Measurements from ENCODE around the gene PLA2R1.

- TF ChIP-seq, protein P1, sequence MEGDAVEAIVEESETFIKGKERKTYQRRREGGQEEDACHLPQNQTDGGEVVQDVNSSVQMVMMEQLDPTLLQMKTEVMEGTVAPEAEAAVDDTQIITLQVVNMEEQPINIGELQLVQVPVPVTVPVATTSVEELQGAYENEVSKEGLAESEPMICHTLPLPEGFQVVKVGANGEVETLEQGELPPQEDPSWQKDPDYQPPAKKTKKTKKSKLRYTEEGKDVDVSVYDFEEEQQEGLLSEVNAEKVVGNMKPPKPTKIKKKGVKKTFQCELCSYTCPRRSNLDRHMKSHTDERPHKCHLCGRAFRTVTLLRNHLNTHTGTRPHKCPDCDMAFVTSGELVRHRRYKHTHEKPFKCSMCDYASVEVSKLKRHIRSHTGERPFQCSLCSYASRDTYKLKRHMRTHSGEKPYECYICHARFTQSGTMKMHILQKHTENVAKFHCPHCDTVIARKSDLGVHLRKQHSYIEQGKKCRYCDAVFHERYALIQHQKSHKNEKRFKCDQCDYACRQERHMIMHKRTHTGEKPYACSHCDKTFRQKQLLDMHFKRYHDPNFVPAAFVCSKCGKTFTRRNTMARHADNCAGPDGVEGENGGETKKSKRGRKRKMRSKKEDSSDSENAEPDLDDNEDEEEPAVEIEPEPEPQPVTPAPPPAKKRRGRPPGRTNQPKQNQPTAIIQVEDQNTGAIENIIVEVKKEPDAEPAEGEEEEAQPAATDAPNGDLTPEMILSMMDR (IDR thresholded peaks at IDR 0.05): no peak
- peak in 1 of 2 donors; percentile 40 for TF ChIP-seq POLR2A (IDR thresholded peaks at IDR 0.05)
These were observed 158.1 kb downstream of the PLA2R1 start, which contains the start of gene LY75 for GRCh38 chr2:159904127-159904958.

Data from thyroid gland (tissue), 4 donors.